GM10266 (cell line): ENCODE results near the gene TBC1D5.

Source experiments
- DNase-seq: peaks from one replicate; pipeline ENCODE4 v3.0.0; 2012; ENCODE audit errors: extremely low spot score
- TF ChIP-seq, protein P1 (sequence below): IDR thresholded peaks from 2 replicates; pipeline ENCODE4 v1.5.1; 2012; ENCODE audit warnings: mild to moderate bottlenecking, low read depth; ENCODE audit not compliant: control insufficient read depth, insufficient read depth; ENCODE audit errors: missing control alignments

TBC1D5 gene

DNA sequence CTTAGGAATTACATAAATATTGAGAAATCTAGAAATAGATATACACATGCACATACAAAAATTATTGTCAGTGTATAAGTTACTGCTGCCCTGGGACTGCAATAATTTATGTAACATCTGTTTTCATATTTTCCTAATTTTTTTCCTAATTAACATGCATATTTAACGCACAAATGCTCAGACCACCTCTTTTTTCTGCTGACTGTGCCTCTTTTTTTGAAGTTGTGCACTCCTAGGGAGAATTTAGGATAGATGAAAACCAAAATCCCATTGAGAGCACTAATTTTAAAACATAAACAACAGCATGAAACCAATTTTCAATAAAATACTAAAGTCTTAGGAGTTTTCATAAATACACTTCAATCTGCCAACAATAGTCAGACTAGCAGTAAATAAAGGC lies 154.0 kb downstream of the TBC1D5 start:
- DNase-seq = no peak
- TF ChIP-seq, protein P1, sequence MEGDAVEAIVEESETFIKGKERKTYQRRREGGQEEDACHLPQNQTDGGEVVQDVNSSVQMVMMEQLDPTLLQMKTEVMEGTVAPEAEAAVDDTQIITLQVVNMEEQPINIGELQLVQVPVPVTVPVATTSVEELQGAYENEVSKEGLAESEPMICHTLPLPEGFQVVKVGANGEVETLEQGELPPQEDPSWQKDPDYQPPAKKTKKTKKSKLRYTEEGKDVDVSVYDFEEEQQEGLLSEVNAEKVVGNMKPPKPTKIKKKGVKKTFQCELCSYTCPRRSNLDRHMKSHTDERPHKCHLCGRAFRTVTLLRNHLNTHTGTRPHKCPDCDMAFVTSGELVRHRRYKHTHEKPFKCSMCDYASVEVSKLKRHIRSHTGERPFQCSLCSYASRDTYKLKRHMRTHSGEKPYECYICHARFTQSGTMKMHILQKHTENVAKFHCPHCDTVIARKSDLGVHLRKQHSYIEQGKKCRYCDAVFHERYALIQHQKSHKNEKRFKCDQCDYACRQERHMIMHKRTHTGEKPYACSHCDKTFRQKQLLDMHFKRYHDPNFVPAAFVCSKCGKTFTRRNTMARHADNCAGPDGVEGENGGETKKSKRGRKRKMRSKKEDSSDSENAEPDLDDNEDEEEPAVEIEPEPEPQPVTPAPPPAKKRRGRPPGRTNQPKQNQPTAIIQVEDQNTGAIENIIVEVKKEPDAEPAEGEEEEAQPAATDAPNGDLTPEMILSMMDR = no peak

- TF ChIP-seq, protein P1 = no peak
- no peak for DNase-seq
Observed at GRCh38 chr3:17585394-17586325, 156.8 kb downstream of the TBC1D5 start.

DNA sequence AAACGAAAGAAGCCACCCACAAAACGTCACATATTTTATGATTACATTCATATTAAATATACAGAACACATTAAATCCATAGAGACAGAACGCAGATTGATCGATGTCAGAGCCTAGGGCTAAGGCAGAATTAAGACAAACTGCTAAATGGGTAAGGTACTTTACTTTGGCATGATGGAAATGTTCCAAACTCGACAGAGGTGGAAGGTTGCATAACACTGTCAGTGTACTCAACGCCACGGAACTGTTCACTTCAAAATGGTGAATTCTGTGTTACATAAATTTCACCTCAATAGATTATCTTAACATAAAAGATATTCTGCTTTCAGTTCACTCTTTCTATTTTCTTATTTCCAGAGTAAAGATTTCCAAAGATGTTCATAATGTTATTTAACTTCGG lies 158.4 kb downstream of the TBC1D5 start:
- TF ChIP-seq, protein P1 = no peak
- DNase-seq = no peak

DNA sequence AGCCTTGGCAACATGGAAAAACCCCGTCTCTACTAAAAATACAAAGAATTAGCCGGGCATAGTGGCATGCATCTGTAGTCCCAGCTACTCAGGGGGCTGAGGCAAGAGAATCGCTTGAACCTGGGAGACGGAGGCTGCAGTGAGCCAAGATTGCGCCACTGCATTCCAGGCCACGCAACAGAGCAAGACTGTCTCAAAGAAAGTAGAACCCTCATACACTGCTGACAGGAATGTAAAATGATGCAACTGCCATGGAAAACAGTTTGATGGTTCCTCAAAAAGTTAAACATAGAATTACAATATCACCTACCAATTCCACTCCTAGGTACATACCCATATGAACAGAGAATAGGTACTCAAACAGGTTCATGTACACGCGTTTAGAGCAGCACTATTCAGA lies 158.9 kb downstream of the TBC1D5 start:
- TF ChIP-seq, protein P1 = no peak
- DNase-seq = no peak

DNA sequence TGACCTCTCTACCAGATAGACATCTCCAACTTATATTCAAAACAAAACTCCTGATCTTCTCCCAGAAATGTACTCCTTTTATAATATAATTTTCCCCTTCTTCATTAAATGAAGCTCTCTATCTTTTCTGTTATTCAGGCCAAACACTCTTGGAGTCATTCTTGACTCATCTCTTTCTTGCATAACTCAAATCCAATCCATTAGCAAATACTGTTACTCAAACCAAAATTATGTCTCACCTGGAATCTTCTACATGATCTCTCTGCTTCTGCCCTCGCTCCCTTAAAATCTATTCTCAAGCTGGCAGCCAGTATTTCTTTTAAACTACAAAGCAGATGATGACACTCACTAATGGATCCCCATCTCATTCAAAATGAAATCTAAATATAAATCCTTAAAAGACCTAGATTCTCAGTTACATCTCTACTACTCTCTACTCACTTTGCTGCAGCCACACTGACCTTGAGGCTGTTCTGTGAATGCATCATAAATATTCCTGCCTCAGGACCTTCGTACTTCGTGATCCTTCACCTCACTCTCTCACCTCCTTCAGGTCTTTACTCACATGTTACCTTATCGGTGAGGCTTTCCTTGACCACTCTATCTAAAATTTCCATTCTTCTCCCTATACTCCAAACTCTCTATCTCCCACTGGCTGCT lies 160.9 kb downstream of the TBC1D5 start:
- DNase-seq = no peak
- TF ChIP-seq, protein P1 = no peak

- no peak for DNase-seq
- TF ChIP-seq, protein P1 = no peak
Observed at GRCh38 chr3:17580901-17581300, 161.5 kb downstream of the TBC1D5 start.

DNA sequence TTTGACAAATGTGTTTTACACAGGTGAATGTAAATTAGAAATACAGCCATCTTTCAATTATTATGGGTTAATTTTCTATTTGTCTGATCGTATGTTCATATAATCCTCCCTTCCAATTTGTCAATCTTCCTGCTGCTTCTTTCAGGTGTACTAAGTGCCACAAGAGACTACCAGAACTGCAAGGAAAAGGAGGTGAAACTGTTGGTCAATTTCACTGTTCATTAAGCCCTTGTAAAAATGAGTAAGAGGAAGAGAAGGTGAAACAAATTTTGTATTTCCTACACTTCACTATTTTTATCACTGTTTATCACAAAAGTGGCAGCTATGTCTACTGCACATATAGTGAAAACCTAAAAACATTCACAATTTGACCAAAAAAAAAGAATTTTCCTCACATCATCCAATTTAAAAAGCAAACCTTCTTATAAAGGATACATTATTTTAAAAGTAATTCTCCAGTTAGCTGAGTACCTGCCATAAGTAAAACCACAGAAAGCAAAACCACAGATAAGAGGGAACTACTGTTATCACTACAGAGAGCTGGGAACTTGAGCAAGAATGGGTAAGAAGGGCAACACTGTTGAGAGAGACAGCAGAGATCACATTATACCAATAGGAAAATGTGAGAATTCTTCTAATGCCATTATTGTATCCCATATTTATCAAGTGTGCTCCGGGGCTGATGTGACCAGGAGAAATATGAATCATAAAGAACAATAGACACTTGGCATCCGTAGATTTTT lies 163.0 kb downstream of the TBC1D5 start:
- TF ChIP-seq, protein P1 = no peak
- DNase-seq = no peak
